ENCODE measurements around the gene ATXN1.

- TF ChIP-seq REL (CRISPR knock-in tag; conservative IDR thresholded peaks at IDR 0.05) (no peak), CTCF (CRISPR knock-in tag; IDR thresholded peaks at IDR 0.05) (no peak), SUZ12 (IDR thresholded peaks at IDR 0.05; ENCODE audit: low read depth, low read length) (no peak), ZBTB33 (CRISPR knock-in tag; IDR thresholded peaks at IDR 0.05) (no peak), ZNF782 (CRISPR knock-in tag; IDR thresholded peaks at IDR 0.05; ENCODE audit: borderline replicate concordance) (no peak), IRF9 (CRISPR knock-in tag; IDR thresholded peaks at IDR 0.05; ENCODE audit: borderline replicate concordance) (no peak), TFE3 (CRISPR knock-in tag; IDR thresholded peaks at IDR 0.05) (no peak), ZNF274 (CRISPR knock-in tag; IDR thresholded peaks at IDR 0.05) (no peak), IKZF1 (IDR thresholded peaks at IDR 0.05) (no peak), CHD2 (IDR thresholded peaks at IDR 0.05; ENCODE audit: low read depth, low read length) (no peak), BORCS8-MEF2B (CRISPR knock-in tag; IDR thresholded peaks at IDR 0.05) (no peak), SMC3 (IDR thresholded peaks at IDR 0.05; ENCODE audit: low read length) (no peak)
These were observed 299.8 kb downstream of the ATXN1 start for GRCh38 chr6:16461491-16461890.
